GM19455 (cell line): ENCODE data around the gene AK3.
"Not testable (repeated sequence)": the region's sequence is repeated elsewhere in the genome, so short reads cannot be mapped to it uniquely, and the experiment has no call there.

Experiments
- ATAC-seq: cut with Tn5 transposase; IDR thresholded peaks from one replicate; pipeline ENCODE4 v1.9.1; 2021; ENCODE audit not compliant: unreplicated experiment

Gene AK3

DNA sequence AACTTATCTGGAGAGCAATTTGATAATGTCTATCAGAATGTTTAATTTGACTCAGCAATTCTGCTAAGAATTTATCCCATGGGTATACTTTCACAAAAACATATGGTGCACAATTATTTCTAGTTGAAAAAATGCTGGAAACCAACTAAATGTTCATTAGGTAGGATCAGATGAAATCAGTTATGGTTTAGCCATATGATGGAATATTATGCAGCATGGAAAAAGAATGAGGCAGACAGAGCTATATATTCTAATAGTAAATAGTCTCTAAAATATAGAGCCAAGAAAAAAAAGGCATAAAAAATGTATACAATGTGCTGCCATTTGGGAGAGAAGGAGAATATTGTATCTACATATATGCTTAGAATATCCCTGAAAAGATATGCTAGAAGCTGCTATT, 71.1 kb downstream of the AK3 start:
- ATAC-seq = no peak

- no peak for ATAC-seq
These were observed 72.4 kb downstream of the AK3 start for GRCh38 chr9:4668604-4669003.

GRCh38 chr9:4667681-4668080, 73.3 kb downstream of the AK3 start:
- no peak for ATAC-seq

DNA sequence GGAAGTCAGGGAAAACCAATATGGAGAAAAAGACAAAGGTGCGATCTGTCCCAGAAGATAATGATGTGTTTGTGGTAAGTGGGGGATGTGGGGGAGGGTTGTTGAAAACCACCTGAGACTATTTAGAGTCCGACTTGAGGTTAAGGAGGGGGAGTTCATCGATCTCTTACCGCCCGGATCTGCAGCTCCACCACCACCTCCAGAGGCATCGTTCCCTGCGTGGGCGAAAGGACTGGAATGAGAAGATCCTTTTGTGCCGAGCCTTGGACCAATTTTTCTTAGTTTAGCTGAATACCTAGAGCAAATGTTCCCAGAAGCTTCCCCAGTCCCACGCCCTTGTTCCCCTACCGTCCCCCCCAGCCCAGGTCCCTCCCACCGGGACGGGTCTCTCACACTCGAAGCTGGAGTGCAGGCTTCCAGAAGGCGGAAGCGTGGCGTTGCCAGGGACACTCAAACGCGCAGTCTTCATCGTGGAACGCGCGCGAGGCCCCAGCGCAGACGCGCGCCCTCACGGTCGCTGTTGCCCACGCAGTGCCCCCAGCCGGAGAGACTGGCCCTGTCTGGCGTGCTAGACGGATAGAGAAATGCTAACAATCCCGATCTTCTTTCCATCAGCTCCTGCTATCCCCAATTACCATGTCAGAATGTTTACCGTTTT, 74.8 kb downstream of the AK3 start, which contains the start of gene SPATA6L:
Gene SPATA6L, minus strand, starts transcription at position 439 of the 658 bp plus-strand sequence. Its CDS starts 230 bp downstream, at position 209.
- no peak for ATAC-seq

- no peak for ATAC-seq
These were observed 75.6 kb downstream of the AK3 start for GRCh38 chr9:4665357-4665756.

DNA sequence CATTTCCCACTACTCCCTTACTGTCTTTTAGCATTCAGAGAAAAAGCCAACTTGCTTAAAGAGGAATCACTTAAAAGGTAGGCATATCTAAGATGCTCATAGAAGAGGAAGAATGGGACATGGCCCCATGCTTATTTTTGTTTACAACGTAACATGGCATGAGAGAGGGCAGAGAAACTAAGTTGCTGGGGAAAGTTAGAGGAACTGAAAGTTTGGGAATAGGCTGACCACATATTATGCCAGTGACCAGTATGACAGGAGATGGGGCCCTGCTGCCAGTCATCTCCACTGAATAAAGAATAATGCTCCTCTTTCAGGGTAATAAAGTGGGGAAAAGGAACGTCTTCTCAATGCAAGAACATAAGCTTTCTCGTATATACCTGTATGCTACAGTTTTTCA, 77.0 kb downstream of the AK3 start:
- ATAC-seq = no peak

GRCh38 chr9:4662989-4663792, 77.8 kb downstream of the AK3 start:
- no peak for ATAC-seq

DNA sequence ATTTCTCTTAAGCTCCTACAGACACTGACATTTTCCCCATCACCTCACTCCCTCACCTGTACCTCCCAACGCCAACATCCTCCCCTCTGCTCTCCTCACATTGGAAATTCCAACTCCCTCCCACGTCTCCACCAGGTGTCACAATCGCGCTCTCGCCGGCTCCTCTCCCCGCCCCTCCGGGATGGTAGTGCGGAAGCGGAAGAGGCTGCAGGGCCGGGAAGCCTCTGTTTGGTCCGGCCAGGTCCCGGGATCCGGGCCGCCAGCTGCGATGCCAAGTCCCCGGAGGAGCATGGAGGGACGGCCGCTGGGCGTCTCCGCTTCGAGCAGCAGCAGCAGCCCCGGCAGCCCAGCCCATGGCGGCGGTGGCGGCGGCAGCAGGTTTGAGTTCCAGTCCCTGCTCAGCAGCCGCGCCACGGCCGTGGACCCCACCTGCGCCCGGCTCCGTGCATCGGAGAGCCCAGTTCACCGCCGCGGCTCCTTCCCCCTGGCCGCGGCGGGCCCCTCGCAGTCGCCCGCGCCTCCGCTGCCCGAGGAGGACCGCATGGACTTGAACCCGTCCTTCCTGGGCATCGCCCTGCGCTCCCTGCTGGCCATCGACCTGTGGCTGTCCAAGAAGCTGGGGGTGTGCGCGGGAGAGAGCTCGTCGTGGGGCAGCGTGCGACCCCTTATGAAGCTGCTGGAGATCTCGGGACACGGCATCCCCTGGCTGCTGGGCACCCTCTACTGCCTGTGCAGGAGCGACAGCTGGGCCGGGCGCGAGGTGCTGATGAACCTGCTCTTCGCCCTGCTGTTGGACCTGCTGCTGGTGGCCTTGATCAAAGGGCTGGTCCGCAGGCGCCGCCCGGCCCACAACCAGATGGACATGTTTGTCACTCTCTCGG, 78.7 kb downstream of the AK3 start, which contains the start of gene PLPP6:
Gene PLPP6, plus strand, starts transcription at position 187 of the 881 bp plus-strand sequence. Its CDS starts 82 bp downstream, at position 269.
- ATAC-seq = peak; percentile 78

DNA sequence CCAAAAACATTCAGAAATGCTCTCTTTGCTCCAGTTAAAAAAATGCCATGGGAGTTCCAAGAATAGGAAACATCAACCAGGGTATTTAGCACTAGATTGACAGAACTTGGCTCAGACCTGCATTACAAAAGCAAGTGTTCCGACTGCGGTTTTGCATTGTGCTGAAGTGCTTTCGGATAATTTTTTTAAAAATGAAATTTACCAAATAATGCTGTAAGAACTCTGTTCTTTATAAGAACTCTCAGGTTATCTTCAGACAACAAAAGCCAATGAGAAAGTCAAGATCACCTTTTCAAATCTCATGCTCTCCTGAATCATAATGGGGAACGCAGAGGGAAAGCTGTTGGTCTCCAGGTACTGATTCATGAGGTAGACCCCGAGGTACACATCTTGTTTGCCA, 79.4 kb downstream of the AK3 start:
- ATAC-seq = no peak

DNA sequence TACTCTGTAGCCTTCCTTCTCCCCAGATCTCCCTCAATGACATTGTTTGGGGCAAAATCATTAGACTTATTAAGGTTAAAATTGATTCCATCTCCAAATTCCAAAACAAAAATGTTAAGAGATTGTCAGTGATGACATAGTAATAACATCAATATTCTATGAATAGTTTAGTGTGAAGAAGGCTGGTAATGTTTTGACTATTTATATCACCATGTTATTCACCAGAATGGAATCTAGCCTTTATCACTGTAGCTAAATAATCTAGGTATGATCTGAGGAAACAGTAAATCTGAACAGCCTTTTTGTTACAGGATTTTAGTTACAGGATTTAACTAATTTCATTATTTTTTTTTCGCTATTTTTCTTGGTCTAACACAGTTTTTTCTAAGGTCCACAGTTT, 79.8 kb downstream of the AK3 start:
- ATAC-seq = no peak

GRCh38 chr9:4660665-4661064, 80.3 kb downstream of the AK3 start:
- not testable (repeated sequence) for ATAC-seq
